ENCODE results near the gene CDCP1.
A peak's percentile ranks its signal among the peaks of the same experiment; 100 is the strongest.
"Not testable (repeated sequence)": the region's sequence is repeated elsewhere in the genome, so short reads cannot be mapped to it uniquely, and the experiment has no call there.

The CDCP1 gene

GRCh38 chr3:45080824-45081223 is 65.4 kb downstream of the CDCP1 start:
- no peak for DNase-seq

GRCh38 chr3:45079715-45080114 is 66.5 kb downstream of the CDCP1 start:
- DNase-seq = no peak

GRCh38 chr3:45078910-45079522 is 67.2 kb downstream of the CDCP1 start:
- DNase-seq = no peak

- DNase-seq = not testable (repeated sequence)
These were observed 67.9 kb downstream of the CDCP1 start for GRCh38 chr3:45078256-45078655.

GRCh38 chr3:45075821-45076625 is 70.2 kb downstream of the CDCP1 start:
- no peak for DNase-seq

- no peak for DNase-seq
These were observed 75.1 kb downstream of the CDCP1 start for GRCh38 chr3:45071075-45071474.

- DNase-seq = no peak
These were observed 78.2 kb downstream of the CDCP1 start for GRCh38 chr3:45067941-45068340.

GRCh38 chr3:45067486-45067885 is 78.7 kb downstream of the CDCP1 start:
- DNase-seq = no peak

- no peak for DNase-seq
These were observed 79.9 kb downstream of the CDCP1 start for GRCh38 chr3:45066109-45066801.

GRCh38 chr3:45065373-45065720 is 80.8 kb downstream of the CDCP1 start:
- DNase-seq = no peak

- DNase-seq = peak; percentile 62
These were observed 81.4 kb downstream of the CDCP1 start for GRCh38 chr3:45064512-45065372.

GRCh38 chr3:45062697-45063070 is 83.5 kb downstream of the CDCP1 start:
- no peak for DNase-seq

GRCh38 chr3:45060165-45060892 is 85.8 kb downstream of the CDCP1 start:
- DNase-seq = no peak

GRCh38 chr3:45059132-45059531 is 87.0 kb downstream of the CDCP1 start:
- no peak for DNase-seq

- no peak for DNase-seq
These were observed 88.6 kb downstream of the CDCP1 start for GRCh38 chr3:45057557-45057956.

- DNase-seq = no peak
These were observed 89.4 kb downstream of the CDCP1 start for GRCh38 chr3:45056608-45057301.

- DNase-seq = no peak
These were observed 90.6 kb downstream of the CDCP1 start for GRCh38 chr3:45055411-45056143.

- DNase-seq = no peak
These were observed 91.2 kb downstream of the CDCP1 start for GRCh38 chr3:45055032-45055410.

- no peak for DNase-seq
These were observed 91.9 kb downstream of the CDCP1 start for GRCh38 chr3:45054196-45054857.

GRCh38 chr3:45053805-45054195 is 92.4 kb downstream of the CDCP1 start:
- not testable (repeated sequence) for DNase-seq

GRCh38 chr3:45051685-45052084 is 94.5 kb downstream of the CDCP1 start:
- DNase-seq = no peak

All from activated naive CD4-positive, alpha-beta T cell treated with Interleukin-2 at 50 U/mL for 16 hours (primary cell).